Lower lobe of right lung (tissue), 2 donors: ENCODE data around the gene BAIAP2L2. TPM values are rescaled to one million over a fixed set of nuclear protein-coding genes. Genes with fewer than 3 reads are reported as not detected.

ENCODE experiments used
- ATAC-seq, 2 donors: fragments of 200-7000 bp; cut with Tn5 transposase; one replicate each; pipeline ENCODE4 v1.9.1; 2020 to 2022; ENCODE audit warnings: mild to moderate bottlenecking in 2 of 2, moderate library complexity in 2 of 2
- DNase-seq: peaks from one replicate; pipeline ENCODE4 v3.0.0-alpha.2; 2020
- H3K27ac ChIP-seq: fragments of 200-600 bp; one replicate; pipeline ENCODE4 v1.8.0; 2022
- H3K27me3 ChIP-seq: fragments of 200-600 bp; one replicate; pipeline ENCODE4 v1.8.0; 2022; ENCODE audit warnings: low read depth
- H3K36me3 ChIP-seq: fragments of 200-600 bp; one replicate; pipeline ENCODE4 v1.8.0; 2022; ENCODE audit warnings: mild to moderate bottlenecking
- H3K4me1 ChIP-seq: fragments of 200-600 bp; one replicate; pipeline ENCODE4 v1.8.0; 2022
- H3K4me3 ChIP-seq: fragments of 200-600 bp; one replicate; pipeline ENCODE4 v1.8.0; 2022; ENCODE audit warnings: mild to moderate bottlenecking
- H3K9me3 ChIP-seq: fragments of 200-600 bp; one replicate; pipeline ENCODE4 v1.8.0; 2022
- CTCF ChIP-seq: fragments of 200-600 bp; IDR thresholded peaks from one replicate; pipeline ENCODE4 v1.8.0; 2022; ENCODE audit warnings: antibody characterized with exemption, mild to moderate bottlenecking
- intact Hi-C: fragments of 100-400 bp; cut with DNase I; formaldehyde crosslinking; loops from one replicate; pipeline ENCODE4 v1.11.0; 2022
- total RNA-seq: library from RNA; stranded (reverse); fragmentation: NEBNext Ultra II Directional; extraction: Animal tissue kit (Norgen Biotek cat#: 25700); gene quantifications from one replicate; pipeline ENCODE4 v1.2.1, GENCODE V29; 2021
- donor health status: DM: no; HTN: yes; CAD: no; lungs with severe emphysema.

BAIAP2L2 gene
- total RNA-seq, 1 donor from 2014 or later = 0.44 TPM

GRCh38 chr22:38067761-38068360, 42.6 kb downstream of the BAIAP2L2 start:
- Histone ChIP-seq H3K4me3 (no peak overlapping the region), H3K27me3 (no peaks in the 10 kb centered on the region), H3K4me1 (no peaks in the 10 kb centered on the region), H3K27ac (no peak overlapping the region), H3K9me3 (no peaks in the 10 kb centered on the region), H3K36me3 (peaks cover 89% of the 10 kb centered on the region)
- TF ChIP-seq CTCF = no peak
- no peak for DNase-seq
- no peak for ATAC-seq
- intact Hi-C loops = no loop called here

GRCh38 chr22:38067028-38067415, 43.5 kb downstream of the BAIAP2L2 start:
- no peaks in the 10 kb centered on the region for H3K27me3 ChIP-seq
- TF ChIP-seq CTCF = no peak
- H3K4me3 ChIP-seq = no peak overlapping the region
- intact Hi-C loops = no loop called here
- H3K9me3 ChIP-seq = no peaks in the 10 kb centered on the region
- H3K36me3 ChIP-seq = peaks cover 81% of the 10 kb centered on the region
- no peak for DNase-seq
- ATAC-seq = no peak
- no peak overlapping the region for H3K27ac ChIP-seq
- H3K4me1 ChIP-seq = no peaks in the 10 kb centered on the region

- Histone ChIP-seq H3K4me1 (no peaks in the 10 kb centered on the region), H3K27me3 (no peaks in the 10 kb centered on the region), H3K27ac (no peak overlapping the region), H3K9me3 (no peaks in the 10 kb centered on the region), H3K4me3 (no peak overlapping the region), H3K36me3 (peaks cover 81% of the 10 kb centered on the region)
- intact Hi-C loops = no loop called here
- DNase-seq (no peak), ATAC-seq (no peak)
- no peak for TF ChIP-seq CTCF
These were observed 44.0 kb downstream of the BAIAP2L2 start for GRCh38 chr22:38066381-38067027.

- no peak for DNase-seq
- TF ChIP-seq CTCF = no peak
- no peak for ATAC-seq
- Histone ChIP-seq H3K9me3 (no peaks in the 10 kb centered on the region), H3K27me3 (no peaks in the 10 kb centered on the region), H3K4me3 (no peak overlapping the region), H3K27ac (no peak overlapping the region), H3K4me1 (no peaks in the 10 kb centered on the region), H3K36me3 (peaks cover 78% of the 10 kb centered on the region)
- intact Hi-C loops = no loop called here
These were observed 44.9 kb downstream of the BAIAP2L2 start for GRCh38 chr22:38065539-38065938.

GRCh38 chr22:38062791-38063190, 47.7 kb downstream of the BAIAP2L2 start:
- no peak for TF ChIP-seq CTCF
- intact Hi-C loops = no loop called here
- no peaks in the 10 kb centered on the region for H3K4me1 ChIP-seq
- peak; percentile 65 for DNase-seq
- no peaks in the 10 kb centered on the region for H3K9me3 ChIP-seq
- H3K27ac ChIP-seq = peak overlapping the region; percentile 62
- peak; percentile 68 to 78 for ATAC-seq
- H3K36me3 ChIP-seq = peaks cover 68% of the 10 kb centered on the region
- no peaks in the 10 kb centered on the region for H3K27me3 ChIP-seq
- no peak overlapping the region for H3K4me3 ChIP-seq
